Gastroesophageal sphincter (tissue), 3 donors: ENCODE results near the gene ADAT2.

ENCODE experiments used
- CTCF ChIP-seq, 4 experiments: fragments of 200-600 bp in 2 of 4; fragments of 450-650 bp in 2 of 4; sonication (generic) in 1 of 4; IDR thresholded peaks; one replicate each; pipeline ENCODE4 v1.5.1; 2017 to 2019; ENCODE audit warnings: antibody characterized with exemption in 4 of 4, mild to moderate bottlenecking in 2 of 4, moderate library complexity in 2 of 4
- POLR2A ChIP-seq, 2 donors: fragments of 450-650 bp; IDR thresholded peaks; one replicate each; pipeline ENCODE4 v1.6.1; 2017; ENCODE audit warnings: antibody characterized with exemption in 2 of 2, mild to moderate bottlenecking in 2 of 2, moderate library complexity in 1 of 2
- POLR2AphosphoS5 ChIP-seq: sonication (generic); formaldehyde crosslinking; IDR thresholded peaks from one replicate; pipeline ENCODE4 v1.6.1; 2017; ENCODE audit warnings: antibody characterized with exemption

GRCh38 chr6:143406673-143407072 lies 43.8 kb downstream of the ADAT2 start:
- TF ChIP-seq POLR2A (IDR thresholded peaks at IDR 0.05) (no peak), CTCF (IDR thresholded peaks at IDR 0.05) (no peak), POLR2AphosphoS5 (no peak)
